RWPE2 (cell line): ENCODE data around the gene ENTPD5.

Experiments
- ATAC-seq: fragments of 200-7000 bp; cut with Tn5 transposase; 3 replicates; pipeline ENCODE4 v1.9.1; 2021; ENCODE audit warnings: low read depth
- DNase-seq: peaks from one replicate; pipeline ENCODE4 v3.0.0-alpha.2; 2020; ENCODE audit warnings: low spot score
- H3K27ac ChIP-seq: fragments of 450-650 bp; 2 replicates; pipeline ENCODE4 v1.5.1; 2017; ENCODE audit warnings: mild to moderate bottlenecking; ENCODE audit not compliant: poor library complexity, severe bottlenecking
- H3K27me3 ChIP-seq: fragments of 250-450 bp; sonication (Bioruptor Pico); 2 replicates; pipeline ENCODE4 v1.5.1; 2021; ENCODE audit warnings: mild to moderate bottlenecking, moderate library complexity; ENCODE audit not compliant: insufficient read depth, poor library complexity, severe bottlenecking
- H3K36me3 ChIP-seq: fragments of 250-450 bp; sonication (Bioruptor Pico); 2 replicates; pipeline ENCODE4 v1.5.1; 2020; ENCODE audit warnings: low read depth, mild to moderate bottlenecking, moderate library complexity
- H3K4me1 ChIP-seq: fragments of 250-450 bp; sonication (Bioruptor Pico); 2 replicates; pipeline ENCODE4 v1.5.1; 2021; ENCODE audit warnings: mild to moderate bottlenecking, moderate library complexity; ENCODE audit not compliant: insufficient read depth, poor library complexity, severe bottlenecking
- H3K4me3 ChIP-seq: fragments of 250-450 bp; sonication (Bioruptor Pico); 2 replicates; pipeline ENCODE4 v1.5.1; 2021; ENCODE audit warnings: mild to moderate bottlenecking, moderate library complexity; ENCODE audit not compliant: severe bottlenecking
- H3K9me3 ChIP-seq: fragments of 250-450 bp; sonication (Bioruptor Pico); 2 replicates; pipeline ENCODE4 v1.5.1; 2021; ENCODE audit warnings: mild to moderate bottlenecking, moderate library complexity; ENCODE audit not compliant: severe bottlenecking
- CTCF ChIP-seq: fragments of 450-650 bp; IDR thresholded peaks from one replicate; pipeline ENCODE4 v1.5.1; 2017; ENCODE audit warnings: mild to moderate bottlenecking, moderate library complexity; ENCODE audit not compliant: poor library complexity, severe bottlenecking

The ENTPD5 gene

GRCh38 chr14:73977896-73978295 is 41.2 kb downstream of the ENTPD5 start:
- Histone ChIP-seq H3K4me3 (no peak overlapping the region), H3K27ac (no peak overlapping the region), H3K27me3 (no peaks in the 10 kb centered on the region), H3K4me1 (no peaks in the 10 kb centered on the region), H3K36me3 (peaks cover 28% of the 10 kb centered on the region), H3K9me3 (no peaks in the 10 kb centered on the region)
- DNase-seq (no peak), ATAC-seq (no peak)
- TF ChIP-seq CTCF, result no peak

DNA sequence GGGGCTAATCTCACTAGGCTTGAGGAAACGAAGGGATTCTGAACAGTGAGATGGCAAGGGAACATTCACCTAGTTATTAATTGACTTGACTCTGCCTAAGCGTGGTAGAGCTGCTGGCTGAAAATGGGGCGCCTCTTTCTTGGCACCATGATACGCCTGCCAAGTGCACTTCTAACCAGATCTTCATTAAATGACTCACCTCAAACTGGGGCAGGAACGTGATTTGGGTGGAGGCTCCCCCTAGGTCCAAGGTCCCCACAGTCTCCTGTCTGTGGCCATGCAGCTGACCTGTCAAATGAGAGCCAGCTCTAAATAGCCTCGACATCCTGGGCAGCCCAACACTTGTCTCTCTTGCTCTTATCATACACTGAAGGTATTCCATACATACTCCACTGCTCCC is 43.0 kb downstream of the ENTPD5 start:
- no peaks in the 10 kb centered on the region for H3K27me3 ChIP-seq
- DNase-seq, result no peak
- TF ChIP-seq CTCF, result no peak
- no peaks in the 10 kb centered on the region for H3K4me1 ChIP-seq
- no peak overlapping the region for H3K4me3 ChIP-seq
- ATAC-seq, result no peak
- no peaks in the 10 kb centered on the region for H3K9me3 ChIP-seq
- peaks cover 38% of the 10 kb centered on the region for H3K36me3 ChIP-seq
- H3K27ac ChIP-seq, result no peak overlapping the region

- no peaks in the 10 kb centered on the region for H3K9me3 ChIP-seq
- TF ChIP-seq CTCF, result no peak
- H3K27me3 ChIP-seq, result no peaks in the 10 kb centered on the region
- H3K4me1 ChIP-seq, result no peaks in the 10 kb centered on the region
- no peak overlapping the region for H3K4me3 ChIP-seq
- no peak overlapping the region for H3K27ac ChIP-seq
- H3K36me3 ChIP-seq, result peaks cover 41% of the 10 kb centered on the region
- ATAC-seq (no peak), DNase-seq (no peak)
These were observed 45.6 kb downstream of the ENTPD5 start for GRCh38 chr14:73973497-73973896.

GRCh38 chr14:73968885-73969284 is 50.2 kb downstream of the ENTPD5 start:
- no peak for TF ChIP-seq CTCF
- Histone ChIP-seq H3K27me3 (no peaks in the 10 kb centered on the region), H3K4me1 (no peaks in the 10 kb centered on the region), H3K27ac (no peak overlapping the region), H3K36me3 (peaks cover 61% of the 10 kb centered on the region), H3K9me3 (no peaks in the 10 kb centered on the region), H3K4me3 (no peak overlapping the region)
- ATAC-seq (no peak), DNase-seq (no peak)

DNA sequence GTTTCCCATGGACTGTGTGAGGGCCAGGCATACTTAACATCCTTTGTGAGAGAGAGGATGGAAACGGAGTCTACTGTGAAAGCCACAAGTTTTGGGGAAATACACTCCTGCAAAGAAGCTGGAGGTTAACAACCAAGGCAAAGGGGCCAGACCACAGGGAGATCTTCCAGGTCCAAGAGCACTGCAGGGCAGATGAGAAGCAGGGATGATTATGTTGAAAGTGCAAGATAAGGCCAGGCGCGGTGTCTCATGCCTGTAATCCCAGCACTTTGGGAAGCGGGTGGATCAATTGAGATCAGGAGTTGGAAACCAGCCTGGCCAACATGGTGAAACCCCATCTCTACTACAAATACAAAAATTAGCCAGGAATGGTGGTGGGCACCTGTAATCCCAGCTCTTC is 53.9 kb downstream of the ENTPD5 start:
- no peaks in the 10 kb centered on the region for H3K9me3 ChIP-seq
- H3K27ac ChIP-seq, result no peak overlapping the region
- no peaks in the 10 kb centered on the region for H3K27me3 ChIP-seq
- DNase-seq, result no peak
- H3K4me3 ChIP-seq, result no peak overlapping the region
- peaks cover 80% of the 10 kb centered on the region for H3K36me3 ChIP-seq
- no peaks in the 10 kb centered on the region for H3K4me1 ChIP-seq
- no peak for ATAC-seq
- TF ChIP-seq CTCF, result no peak
